ENCODE measurements around the gene IGSF21.

- TF ChIP-seq, protein P1, sequence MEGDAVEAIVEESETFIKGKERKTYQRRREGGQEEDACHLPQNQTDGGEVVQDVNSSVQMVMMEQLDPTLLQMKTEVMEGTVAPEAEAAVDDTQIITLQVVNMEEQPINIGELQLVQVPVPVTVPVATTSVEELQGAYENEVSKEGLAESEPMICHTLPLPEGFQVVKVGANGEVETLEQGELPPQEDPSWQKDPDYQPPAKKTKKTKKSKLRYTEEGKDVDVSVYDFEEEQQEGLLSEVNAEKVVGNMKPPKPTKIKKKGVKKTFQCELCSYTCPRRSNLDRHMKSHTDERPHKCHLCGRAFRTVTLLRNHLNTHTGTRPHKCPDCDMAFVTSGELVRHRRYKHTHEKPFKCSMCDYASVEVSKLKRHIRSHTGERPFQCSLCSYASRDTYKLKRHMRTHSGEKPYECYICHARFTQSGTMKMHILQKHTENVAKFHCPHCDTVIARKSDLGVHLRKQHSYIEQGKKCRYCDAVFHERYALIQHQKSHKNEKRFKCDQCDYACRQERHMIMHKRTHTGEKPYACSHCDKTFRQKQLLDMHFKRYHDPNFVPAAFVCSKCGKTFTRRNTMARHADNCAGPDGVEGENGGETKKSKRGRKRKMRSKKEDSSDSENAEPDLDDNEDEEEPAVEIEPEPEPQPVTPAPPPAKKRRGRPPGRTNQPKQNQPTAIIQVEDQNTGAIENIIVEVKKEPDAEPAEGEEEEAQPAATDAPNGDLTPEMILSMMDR (conservative IDR thresholded peaks at IDR 0.05): no peak
- TF ChIP-seq ZFX (IDR thresholded peaks at IDR 0.05): no peak
These were observed 30.3 kb downstream of the IGSF21 start for GRCh38 chr1:18137759-18138345.
